G401 (cell line): ENCODE data around the gene NOTCH1. TPM values are rescaled to one million over a fixed set of nuclear protein-coding genes. Genes with fewer than 3 reads are reported as not detected.
"Not testable (repeated sequence)": the region's sequence is repeated elsewhere in the genome, so short reads cannot be mapped to it uniquely, and the experiment has no call there.

Experiments
- DNase-seq: peaks from one replicate; pipeline ENCODE4 v3.0.0-alpha.2; 2015; ENCODE audit warnings: low spot score
- in situ Hi-C: cut with HindIII; loops from 2 replicates; pipeline ENCODE4 v1.10.0; 2016; ENCODE audit warnings: low sequenced_read_pairs, mixed read lengths
- total RNA-seq: library from RNA; depleted of rRNA; stranded (reverse); fragments of >200 nt; shearing (Covaris generic); gene quantifications from 2 replicates; pipeline ENCODE4 v1.2.3, GENCODE V29; 2014

NOTCH1 gene
- total RNA-seq, 1 experiment from 2014 or later: 13.8 TPM

DNA sequence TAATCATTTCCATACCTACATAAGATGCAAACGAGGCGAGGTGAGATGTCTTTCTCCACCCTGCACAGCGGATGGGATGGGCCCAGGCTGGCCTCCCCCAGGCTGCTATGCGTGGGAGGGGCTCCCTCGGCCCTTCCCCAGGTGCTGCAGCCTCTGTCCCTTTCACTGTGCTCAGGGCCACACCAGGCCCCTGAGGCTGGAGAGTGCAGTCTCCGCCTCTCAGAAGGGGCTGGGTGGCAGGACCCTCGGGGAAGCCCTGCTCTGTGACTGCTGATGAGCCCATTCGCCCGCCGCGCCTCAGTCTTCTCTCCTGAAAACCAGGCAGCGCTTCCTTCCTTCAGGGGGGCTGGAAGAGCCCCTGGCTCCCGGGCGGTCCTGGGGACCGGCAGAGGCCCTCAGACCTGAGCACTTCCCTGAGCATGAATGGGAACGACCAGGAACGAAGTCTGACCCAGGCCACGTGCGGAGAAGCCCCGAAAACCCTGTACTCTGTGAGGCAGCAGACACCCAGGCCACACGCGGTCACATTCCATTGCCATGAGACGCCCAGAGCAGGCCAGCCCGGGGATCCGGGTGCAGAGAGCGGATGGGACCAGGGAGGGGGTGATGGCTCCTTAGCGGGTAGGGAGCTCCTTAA is 21.9 kb upstream of the NOTCH1 start:
- no peak for DNase-seq
- in situ Hi-C loops: no loop called here

DNA sequence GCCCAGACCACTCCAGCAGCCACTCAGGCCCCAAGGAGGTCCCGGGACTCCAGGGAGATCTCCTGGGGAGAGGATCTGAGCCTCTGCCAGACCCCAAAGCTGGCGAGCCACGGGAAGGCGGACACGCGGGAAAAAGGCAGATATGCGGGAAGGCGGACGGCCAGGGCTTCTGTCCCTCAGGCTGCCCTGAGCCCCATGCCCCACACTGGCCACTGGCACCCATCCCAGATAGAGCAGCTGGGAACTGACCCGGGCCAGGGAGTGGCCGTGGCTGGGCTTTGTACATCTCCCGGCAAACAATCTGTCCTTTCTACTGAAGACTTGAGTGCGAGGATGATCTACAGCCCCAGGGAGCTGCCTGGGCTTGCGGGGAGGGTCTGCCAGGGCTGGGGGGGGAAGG is 21.1 kb upstream of the NOTCH1 start:
- in situ Hi-C loops: no loop called here
- DNase-seq: peak; percentile 52

DNA sequence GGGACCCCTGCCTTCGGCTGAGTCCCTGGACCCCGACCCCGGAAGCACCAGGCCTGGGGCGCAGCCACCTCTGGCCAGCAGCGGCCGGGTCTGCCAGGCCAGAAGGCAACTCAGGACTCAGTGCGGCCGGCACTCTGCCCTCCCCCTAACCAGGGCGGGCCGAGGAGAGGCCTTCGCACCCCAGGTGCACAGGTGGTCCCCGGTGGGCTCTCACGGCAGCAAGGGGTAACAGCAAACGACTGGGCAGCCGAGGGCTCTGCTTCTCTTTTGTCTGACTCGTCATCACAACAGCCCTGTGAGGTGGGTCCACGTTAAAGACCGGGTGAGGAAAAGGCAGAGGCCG is 20.7 kb upstream of the NOTCH1 start:
- in situ Hi-C loops: no loop called here

DNA sequence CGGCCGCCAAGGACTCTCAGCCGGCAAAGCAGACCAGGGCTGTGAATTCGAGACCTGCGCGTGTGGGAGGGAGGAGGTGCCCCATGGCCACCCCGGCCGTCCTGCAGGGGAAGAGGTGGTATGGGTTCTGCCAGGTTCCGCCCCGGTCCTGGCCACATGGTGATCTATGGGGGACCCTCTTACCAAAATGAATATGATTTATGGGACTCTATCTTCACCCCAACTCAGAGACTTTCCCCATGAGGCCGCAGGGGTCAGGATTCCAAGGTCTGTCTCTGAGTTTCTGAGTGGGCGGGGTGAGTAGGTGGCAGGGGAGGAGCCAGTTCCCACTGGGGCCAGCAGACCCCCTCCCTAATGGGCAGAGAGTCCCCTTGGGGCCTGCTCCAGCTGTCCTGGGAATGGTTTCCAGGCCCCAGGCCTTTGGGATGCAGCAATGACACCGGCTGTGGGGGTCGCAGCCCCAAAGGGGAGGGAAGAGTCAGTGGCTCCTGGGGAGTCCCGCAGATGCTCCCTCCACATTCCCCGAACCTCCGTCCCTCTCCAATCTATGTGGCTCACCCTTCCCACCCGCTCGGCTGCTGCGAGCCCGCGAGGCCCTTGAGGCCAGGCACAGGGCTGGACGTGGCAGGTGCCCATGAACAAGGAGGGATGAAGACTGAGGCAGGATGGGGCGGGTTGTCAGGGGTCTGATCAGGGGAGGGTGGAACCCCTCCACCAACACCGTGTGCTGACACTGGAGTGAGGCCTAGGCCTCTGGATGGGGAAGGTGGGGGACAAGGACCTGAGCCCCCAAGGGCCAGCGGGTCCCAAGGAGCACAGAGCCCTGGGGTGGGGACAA is 20.1 kb upstream of the NOTCH1 start:
- in situ Hi-C loops: no loop called here
- DNase-seq: no peak

More for the DNA sequence above, 20.7 kb upstream of the NOTCH1 start:
- no peak for DNase-seq

DNA sequence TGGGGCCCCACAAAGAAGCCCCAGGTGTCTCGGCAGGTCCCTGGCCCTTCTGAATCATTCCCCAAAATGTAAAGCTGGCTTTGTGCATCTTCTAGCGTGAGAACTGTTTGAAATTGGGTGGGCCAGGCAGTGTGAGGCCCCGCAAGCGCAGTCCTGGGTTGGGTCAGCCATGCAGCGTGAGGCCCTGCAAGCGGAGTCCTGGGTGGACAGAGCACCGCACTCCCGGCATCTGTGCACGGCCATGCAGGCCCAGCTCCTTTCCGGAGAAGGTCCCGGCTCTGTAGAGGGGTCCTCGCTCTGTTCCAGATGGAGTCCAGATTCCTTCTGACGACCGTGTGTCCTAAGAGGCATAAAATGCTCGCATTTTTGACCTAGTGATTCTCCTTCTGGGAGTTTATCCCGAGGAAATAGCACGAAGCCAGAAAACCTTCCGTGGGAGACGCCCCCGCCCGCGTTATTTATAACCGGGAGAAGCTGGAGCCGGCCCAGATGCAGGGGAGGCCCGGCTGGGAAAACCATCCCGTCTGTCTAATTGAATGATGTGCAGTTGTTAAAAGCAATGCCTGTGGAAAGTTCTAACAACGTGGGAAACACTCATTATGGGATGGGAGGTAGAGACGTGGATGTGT is 19.4 kb upstream of the NOTCH1 start:
- in situ Hi-C loops: no loop called here
- no peak for DNase-seq

DNA sequence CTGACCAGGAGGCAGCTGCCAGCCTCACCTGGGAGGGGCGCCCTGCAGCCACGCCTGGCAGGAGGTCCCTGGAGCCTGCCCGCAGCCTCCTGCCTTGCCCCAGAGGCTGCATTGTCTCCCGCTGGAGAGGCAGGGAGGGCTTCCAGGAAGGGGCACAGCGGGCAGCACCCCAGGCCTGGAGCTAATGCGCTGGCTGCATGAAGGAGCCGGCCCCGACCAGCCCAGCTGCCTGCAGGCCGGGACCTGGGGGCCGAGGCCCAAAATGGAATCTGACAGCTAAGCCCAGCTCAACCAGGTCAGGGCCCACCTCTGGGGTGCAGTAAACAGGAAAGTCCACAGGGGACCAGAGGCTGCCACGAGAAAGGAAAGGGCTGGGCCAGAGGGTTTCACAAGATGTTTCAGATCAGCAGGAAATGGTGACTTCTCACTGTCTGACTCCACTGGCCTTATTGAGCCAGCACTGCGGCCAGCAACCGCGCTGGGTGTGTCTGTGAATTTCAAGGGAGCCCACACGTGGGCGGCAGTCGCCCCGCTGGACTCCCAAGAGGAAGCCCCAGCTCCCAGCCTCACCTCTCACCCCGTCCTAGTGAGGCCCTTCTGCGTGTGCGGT is 18.6 kb upstream of the NOTCH1 start:
- in situ Hi-C loops: no loop called here
- no peak for DNase-seq

DNA sequence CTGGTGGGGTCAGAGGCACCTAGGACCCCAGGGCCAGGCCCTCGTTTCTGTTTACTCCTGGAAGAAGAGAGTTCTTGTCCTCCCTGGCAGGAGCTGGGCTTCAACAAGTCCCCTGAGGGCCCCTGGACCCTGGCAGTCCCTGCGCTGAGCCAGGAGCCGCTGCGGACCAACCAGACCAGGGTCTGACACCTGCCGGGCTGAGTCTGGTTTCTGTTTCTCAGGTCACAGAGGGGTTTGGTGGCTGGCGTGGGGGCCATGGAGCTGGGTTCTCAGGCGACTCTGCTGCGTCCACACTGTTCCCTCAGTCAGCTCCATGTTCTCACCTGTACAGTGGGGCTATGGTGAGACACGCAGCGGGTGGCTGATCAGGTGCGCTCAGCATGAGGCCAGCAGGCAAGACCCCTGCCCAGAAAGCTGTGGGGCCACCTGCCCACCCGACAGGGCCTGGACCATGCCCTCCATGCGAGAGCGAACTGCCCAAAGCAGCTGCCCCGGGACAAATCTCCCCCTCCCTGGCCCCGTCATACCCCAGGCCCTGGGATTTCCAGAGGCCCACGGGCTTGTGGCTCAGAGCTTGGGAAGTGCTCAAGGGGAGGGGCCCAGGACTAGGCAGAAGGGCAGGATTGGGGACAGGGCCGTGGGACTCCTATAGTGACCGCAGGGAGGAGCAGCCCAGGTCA is 17.9 kb upstream of the NOTCH1 start:
- DNase-seq: no peak
- in situ Hi-C loops: no loop called here

DNA sequence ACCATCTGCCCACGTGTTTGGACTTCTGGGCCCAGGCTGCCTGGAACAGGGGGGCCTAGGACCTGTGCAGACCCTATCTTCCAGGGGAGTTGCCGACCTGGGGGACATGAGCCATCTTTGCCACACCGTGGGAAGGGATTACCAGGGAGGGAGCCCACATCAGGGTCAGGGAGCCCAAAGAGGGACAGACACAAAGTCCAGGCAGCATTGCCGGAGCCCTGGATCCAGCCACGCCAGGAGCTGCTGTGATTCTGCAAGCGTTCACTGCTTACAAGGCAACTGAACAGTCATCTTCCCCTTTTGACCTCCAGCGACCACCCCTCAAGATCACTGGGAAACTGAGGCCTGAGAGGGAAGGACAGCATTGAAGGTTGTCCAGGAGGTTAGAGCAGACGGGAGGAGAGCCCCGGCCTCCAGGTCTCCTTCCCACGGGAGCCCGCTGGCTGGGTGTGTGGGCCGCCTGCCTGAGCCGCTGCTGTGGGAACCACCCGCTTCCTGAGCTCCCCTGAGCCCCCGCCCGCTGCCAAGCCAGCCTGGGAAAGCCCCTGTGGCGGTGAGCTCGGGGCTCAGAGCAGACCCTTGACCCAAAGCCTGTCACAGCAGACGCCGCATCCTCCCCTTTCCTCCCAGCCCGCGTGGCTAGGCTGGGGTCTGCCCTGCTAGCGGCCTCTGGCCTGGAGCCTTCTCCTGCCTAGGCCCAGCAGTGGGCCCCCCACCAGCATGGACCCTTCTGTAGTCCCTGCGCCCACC is 17.1 kb upstream of the NOTCH1 start:
- DNase-seq: no peak
- in situ Hi-C loops: no loop called here

DNA sequence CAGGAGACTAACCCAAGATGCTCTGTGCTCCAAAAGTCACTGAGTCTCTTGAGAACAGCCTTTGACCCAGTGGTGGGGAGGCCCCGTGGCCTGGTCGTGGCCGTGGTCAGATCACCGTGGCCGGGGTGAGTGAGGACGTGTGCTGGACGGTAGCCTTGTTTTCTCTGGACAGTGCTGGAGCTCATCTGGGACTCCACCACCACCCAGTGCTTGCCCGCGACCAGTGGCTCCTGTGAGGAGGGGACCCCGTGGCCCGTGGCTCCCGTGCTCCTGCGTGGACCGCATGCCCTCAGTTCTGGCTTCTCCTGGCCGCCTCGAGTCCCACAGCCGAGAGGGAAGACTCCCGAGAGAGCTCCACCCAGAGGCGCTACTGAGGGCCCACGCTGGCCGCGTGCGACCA is 15.9 kb upstream of the NOTCH1 start:
- in situ Hi-C loops: no loop called here

DNA sequence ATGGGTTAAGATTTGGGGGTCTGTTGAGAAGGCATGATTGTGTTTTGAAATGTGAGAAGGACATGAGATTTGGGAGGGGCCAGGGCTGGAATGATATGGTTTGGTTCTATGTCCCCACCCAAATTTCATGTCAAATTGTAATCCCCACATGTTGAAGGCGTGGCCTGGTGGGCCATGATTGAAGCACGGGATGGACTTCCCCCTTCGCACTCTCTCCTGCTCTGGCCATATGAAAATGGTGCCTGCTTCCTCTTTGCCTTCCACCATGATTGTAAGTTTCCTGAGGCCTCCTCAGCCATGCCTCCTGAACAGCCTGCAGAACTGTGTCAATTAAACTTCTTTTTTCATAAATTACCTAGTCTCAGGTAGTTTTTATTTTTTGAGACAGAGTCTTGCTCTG is 14.7 kb upstream of the NOTCH1 start:
- DNase-seq: no peak
- in situ Hi-C loops: no loop called here

More for the DNA sequence above, 15.9 kb upstream of the NOTCH1 start:
- no peak for DNase-seq

DNA sequence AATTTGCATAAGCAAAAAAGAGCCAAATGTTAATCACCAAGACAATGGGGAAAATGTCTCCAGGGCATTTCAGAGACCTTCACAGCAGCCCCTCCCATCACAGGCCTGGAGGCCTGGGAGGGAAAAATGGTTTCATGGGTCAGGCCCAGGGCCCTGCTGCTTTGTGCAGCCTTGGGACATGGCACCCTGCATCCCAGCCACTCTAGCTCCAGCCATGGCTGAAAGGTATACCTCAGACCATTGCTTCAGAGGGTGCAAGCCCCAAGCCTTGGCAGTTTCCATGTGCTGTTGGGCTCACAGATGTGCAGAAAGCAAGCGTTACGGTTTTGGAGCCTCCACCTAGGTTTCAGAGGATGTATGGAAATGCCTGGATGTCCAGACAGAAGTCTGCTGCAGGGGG is 13.5 kb upstream of the NOTCH1 start:
- in situ Hi-C loops, DNase-seq: not testable (repeated sequence)

DNA sequence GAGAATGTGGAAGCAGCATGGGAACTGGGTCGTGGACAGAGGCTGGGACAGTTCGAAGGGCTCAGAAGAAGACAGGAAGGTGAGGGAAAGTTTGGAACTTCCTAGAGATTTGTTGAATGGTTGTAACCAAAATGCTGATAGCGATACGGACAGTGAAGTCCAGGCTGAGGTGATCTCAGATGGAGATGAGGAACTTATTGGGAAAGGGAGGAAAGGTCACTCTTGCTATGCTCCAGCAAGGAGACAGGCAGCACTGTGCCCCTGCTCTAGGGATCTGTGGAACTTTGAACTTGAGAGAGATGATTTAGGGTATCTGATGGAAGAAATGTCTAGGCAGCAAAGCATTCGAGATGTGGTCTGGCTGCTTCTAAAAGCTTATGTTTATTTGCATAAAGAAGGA is 13.0 kb upstream of the NOTCH1 start:
- DNase-seq, in situ Hi-C loops: not testable (repeated sequence)

DNA sequence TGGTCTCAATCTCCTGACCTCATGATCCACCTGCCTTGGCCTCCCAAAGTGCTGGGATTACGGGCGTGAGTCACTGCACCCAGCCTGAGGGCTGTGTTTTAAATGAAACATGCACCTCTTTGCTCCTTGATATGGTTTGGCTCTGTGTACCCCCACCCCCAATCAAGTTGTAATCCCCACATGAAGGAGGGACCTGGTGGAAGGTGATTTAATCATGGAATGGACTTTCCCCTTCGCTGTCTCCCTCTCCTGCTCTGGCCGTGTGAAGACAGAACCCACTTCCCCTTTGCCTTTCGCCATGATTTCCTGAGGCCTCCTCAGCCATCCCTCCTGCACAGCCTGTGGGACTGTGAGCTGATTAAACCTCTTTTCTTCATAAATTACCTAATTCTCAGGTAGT is 12.5 kb upstream of the NOTCH1 start:
- in situ Hi-C loops: no loop called here
- no peak for DNase-seq

DNA sequence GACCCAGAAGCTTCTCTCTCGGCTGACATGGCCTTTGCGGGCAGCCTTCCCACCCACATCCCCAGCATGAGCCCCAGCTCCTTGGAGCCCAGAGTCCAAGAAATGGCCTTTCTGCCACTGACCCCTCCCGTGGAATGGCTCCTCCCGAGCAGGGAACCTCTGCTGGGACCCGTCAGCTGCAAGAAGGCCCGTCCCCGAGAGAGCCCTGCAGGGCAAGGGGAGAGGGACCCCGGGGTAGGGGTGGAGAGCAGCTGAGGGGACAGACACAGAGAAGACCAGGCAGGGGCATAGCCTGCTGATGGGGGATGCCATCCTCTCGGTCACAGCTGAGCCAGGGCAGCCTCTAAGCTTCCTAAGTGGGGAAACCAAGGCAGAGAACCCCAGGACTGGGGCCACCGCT is 11.2 kb upstream of the NOTCH1 start:
- DNase-seq: no peak
- in situ Hi-C loops: no loop called here

DNA sequence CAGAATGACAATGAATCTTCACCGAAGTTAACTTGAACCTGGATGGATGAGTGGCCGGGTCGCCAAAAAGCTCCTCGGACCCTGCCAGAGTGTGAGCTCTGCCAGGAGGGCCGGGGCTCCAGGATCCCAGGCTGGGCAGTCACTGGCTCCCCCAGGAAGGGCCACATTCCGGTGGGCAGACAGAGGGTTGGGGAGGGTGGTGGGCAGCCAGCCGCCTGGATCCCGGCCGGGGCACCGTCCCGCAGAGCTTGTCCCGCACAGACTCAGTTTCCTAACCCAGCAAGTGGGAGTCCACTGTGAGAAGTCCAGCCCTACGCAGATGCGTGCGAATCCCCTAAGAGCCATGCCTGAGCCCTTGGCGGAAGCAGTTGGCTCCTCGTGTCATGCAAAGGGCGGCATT is 10.3 kb upstream of the NOTCH1 start:
- in situ Hi-C loops: no loop called here

DNA sequence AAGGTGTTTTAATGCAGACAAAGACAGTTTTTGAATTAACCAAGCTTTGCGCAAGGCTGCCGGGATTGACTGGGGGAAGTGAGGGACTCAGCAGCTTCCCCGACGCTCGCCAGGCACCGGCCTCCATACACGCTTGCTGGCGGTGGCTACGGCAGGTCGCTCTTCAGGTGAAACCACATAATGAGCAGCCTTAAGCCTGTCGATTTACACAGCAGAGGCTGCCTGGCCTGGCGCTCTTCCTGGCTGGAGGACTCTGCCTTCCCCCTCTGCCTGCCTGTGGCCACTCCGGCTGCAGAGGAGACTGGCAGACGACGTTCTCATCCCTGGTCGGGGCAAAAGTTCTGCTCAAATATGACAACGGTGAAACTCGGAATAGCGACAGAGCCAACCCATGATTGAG is 9.0 kb upstream of the NOTCH1 start:
- no peak for DNase-seq
- in situ Hi-C loops: no loop called here

More for the DNA sequence above, 10.3 kb upstream of the NOTCH1 start:
- no peak for DNase-seq

DNA sequence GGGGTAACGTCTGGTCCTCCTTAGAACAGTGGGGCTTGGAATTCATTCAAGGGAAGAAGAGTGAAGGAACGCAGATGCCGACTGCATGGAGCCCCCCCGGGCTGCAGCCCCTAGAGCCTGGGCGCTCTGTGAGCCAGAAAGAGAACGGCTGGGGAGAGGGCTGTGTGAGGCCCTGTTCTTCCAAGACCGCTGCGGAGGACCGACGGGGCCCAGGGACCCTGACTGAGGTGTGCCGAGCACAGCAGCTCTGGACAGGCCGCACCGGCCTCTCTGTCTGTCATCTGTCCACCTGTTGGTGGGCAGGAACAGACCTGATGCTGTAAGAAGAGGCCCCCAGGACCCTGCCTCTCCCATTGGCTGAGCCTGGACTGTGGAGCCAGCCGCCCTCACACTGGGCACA is 7.7 kb upstream of the NOTCH1 start:
- no peak for DNase-seq
- in situ Hi-C loops: no loop called here

DNA sequence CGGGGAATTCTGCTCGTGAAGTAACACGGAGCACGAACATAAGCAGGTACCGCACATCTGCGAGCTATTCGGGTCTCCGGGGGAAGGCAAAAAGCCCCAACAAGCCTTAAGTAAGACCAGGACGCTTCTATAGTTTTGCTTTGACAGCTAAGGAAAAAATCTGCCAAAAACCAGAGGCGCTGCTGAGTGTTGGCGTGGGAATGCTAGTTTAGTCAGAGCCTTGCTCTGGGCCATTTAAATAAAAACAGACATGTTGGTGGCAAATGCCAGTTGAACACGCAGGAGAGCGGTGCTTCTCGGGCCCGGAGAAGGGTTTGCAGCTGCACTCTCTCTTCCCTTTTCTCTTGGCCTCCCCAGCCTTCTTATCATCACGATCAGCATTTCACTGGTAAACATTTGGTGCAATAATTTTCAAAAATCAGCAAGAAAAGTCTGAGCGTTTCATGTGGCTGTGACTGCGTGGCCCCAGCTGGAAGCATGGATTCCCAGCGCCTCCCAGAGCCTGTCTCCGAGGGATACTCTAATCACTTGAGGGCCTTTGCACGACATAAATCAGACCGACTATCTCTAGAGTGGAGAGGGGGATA is 6.4 kb upstream of the NOTCH1 start:
- in situ Hi-C loops: no loop called here
- no peak for DNase-seq
